Measurements from ENCODE around the gene TGFBI. TPM values are rescaled to one million over a fixed set of nuclear protein-coding genes. Genes with fewer than 3 reads are reported as not detected.

The TGFBI gene
- total RNA-seq, 1 experiment from 2014 or later: 115 TPM

GRCh38 chr5:136081217-136081591 lies 52.4 kb downstream of the TGFBI start:
- intact Hi-C loops (cut with micrococcal nuclease; ENCODE audit: unreplicated experiment): loop anchor here (5.0 kb wide), 1 partner anchor 134 kb away; no protein-coding TSS in a partner anchor
- BruUV-seq (replicated peaks): no TSS peak
- no peak for DNase-seq (ENCODE audit: low spot score)
- Histone ChIP-seq H3K9me3 (ENCODE audit: low read depth, low read length, poor library complexity, severe bottlenecking) (no peaks in the 10 kb centered on the region), H3K27me3 (replicated peaks; ENCODE audit: insufficient read depth, low read depth, low read length, poor library complexity) (peaks cover 9% of the 10 kb centered on the region), H3K36me3 (ENCODE audit: insufficient read depth, low read length, poor library complexity, severe bottlenecking) (no peaks in the 10 kb centered on the region), H3K4me3 (ENCODE audit: low read depth, low read length, poor library complexity, severe bottlenecking) (no peak overlapping the region), H3K4me1 (ENCODE audit: insufficient read depth, low read length, poor library complexity, severe bottlenecking) (no peaks in the 10 kb centered on the region), H3K27ac (ENCODE audit: low read depth, low read length, poor library complexity, severe bottlenecking) (no peak overlapping the region)
- ChIA-PET CTCF (no interaction called here), POLR2A (ENCODE audit: low non-redundant PET) (no interaction called here)
- TF ChIP-seq CTCF (conservative IDR thresholded peaks at IDR 0.05; ENCODE audit: low read depth, low read length) (no peak), EZH2 (IDR thresholded peaks at IDR 0.05; ENCODE audit: borderline replicate concordance, low read depth, low read length, poor library complexity, severe bottlenecking) (no peak)

- POLR2A ChIA-PET (ENCODE audit: low non-redundant PET): no interaction called here
- CTCF ChIA-PET: no interaction called here
- H3K27ac ChIP-seq (ENCODE audit: low read depth, low read length, poor library complexity, severe bottlenecking): no peak overlapping the region
Observed at GRCh38 chr5:136082390-136083193, 53.8 kb downstream of the TGFBI start.

DNA sequence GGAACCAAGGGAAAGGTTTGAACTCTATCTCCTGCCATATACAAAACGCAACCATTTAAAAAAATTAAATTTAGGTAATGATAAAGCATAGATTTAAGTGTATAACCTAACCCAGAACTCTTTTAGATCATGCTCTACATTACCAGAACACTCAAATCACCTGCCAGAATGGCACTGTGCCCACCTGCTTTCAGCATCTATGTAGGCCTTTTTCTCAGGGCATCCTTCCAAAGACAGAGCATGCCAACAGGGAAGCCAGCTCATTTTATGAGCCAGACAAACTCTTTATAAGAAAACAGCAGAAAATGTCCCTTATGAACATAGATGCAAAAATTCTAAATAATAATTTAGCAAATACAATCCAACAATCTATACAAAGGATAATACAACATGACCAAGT lies 55.9 kb downstream of the TGFBI start:
- no TSS peak for BruUV-seq (replicated peaks)
- no peak overlapping the region for H3K4me3 ChIP-seq (ENCODE audit: low read depth, low read length, poor library complexity, severe bottlenecking)
- H3K27ac ChIP-seq (ENCODE audit: low read depth, low read length, poor library complexity, severe bottlenecking): no peak overlapping the region
- POLR2A ChIA-PET (ENCODE audit: low non-redundant PET): no interaction called here
- no peak for TF ChIP-seq EZH2 (IDR thresholded peaks at IDR 0.05; ENCODE audit: borderline replicate concordance, low read depth, low read length, poor library complexity, severe bottlenecking)
- no peak for TF ChIP-seq CTCF (conservative IDR thresholded peaks at IDR 0.05; ENCODE audit: low read depth, low read length)
- H3K27me3 ChIP-seq (replicated peaks; ENCODE audit: insufficient read depth, low read depth, low read length, poor library complexity): peaks cover 9% of the 10 kb centered on the region
- H3K9me3 ChIP-seq (ENCODE audit: low read depth, low read length, poor library complexity, severe bottlenecking): no peaks in the 10 kb centered on the region
- H3K4me1 ChIP-seq (ENCODE audit: insufficient read depth, low read length, poor library complexity, severe bottlenecking): no peaks in the 10 kb centered on the region
- no peaks in the 10 kb centered on the region for H3K36me3 ChIP-seq (ENCODE audit: insufficient read depth, low read length, poor library complexity, severe bottlenecking)
- intact Hi-C loops (cut with micrococcal nuclease; ENCODE audit: unreplicated experiment): loop anchor here (5.0 kb wide), 1 partner anchor 137 kb away; no protein-coding TSS in a partner anchor
- CTCF ChIA-PET: no interaction called here
- no peak for DNase-seq (ENCODE audit: low spot score)

More at GRCh38 chr5:136082390-136083193, 53.8 kb downstream of the TGFBI start:
- no peak overlapping the region for H3K4me3 ChIP-seq (ENCODE audit: low read depth, low read length, poor library complexity, severe bottlenecking)
- H3K27me3 ChIP-seq (replicated peaks; ENCODE audit: insufficient read depth, low read depth, low read length, poor library complexity): peaks cover 9% of the 10 kb centered on the region
- TF ChIP-seq EZH2 (IDR thresholded peaks at IDR 0.05; ENCODE audit: borderline replicate concordance, low read depth, low read length, poor library complexity, severe bottlenecking) (no peak), CTCF (conservative IDR thresholded peaks at IDR 0.05; ENCODE audit: low read depth, low read length) (peak; percentile 65)
- DNase-seq (ENCODE audit: low spot score): peak; percentile 52
- H3K4me1 ChIP-seq (ENCODE audit: insufficient read depth, low read length, poor library complexity, severe bottlenecking): no peaks in the 10 kb centered on the region
- no peaks in the 10 kb centered on the region for H3K36me3 ChIP-seq (ENCODE audit: insufficient read depth, low read length, poor library complexity, severe bottlenecking)
- no TSS peak for BruUV-seq (replicated peaks)
- no peaks in the 10 kb centered on the region for H3K9me3 ChIP-seq (ENCODE audit: low read depth, low read length, poor library complexity, severe bottlenecking)
- intact Hi-C loops (cut with micrococcal nuclease; ENCODE audit: unreplicated experiment): loop anchor here (1.0 to 5.0 kb wide), 2 partner anchors 135 to 195 kb away; no protein-coding TSS in a partner anchor
